NCI-H2227 (cell line): ENCODE measurements around the gene CHMP5.
"Not testable (repeated sequence)": the region's sequence is repeated elsewhere in the genome, so short reads cannot be mapped to it uniquely, and the experiment has no call there.

ENCODE experiments used
- DNase-seq: peaks from one replicate; lab custom pipeline; 2025; ENCODE audit not compliant: unreplicated experiment; lab: John Stamatoyannopoulos, UW

Gene CHMP5

DNA sequence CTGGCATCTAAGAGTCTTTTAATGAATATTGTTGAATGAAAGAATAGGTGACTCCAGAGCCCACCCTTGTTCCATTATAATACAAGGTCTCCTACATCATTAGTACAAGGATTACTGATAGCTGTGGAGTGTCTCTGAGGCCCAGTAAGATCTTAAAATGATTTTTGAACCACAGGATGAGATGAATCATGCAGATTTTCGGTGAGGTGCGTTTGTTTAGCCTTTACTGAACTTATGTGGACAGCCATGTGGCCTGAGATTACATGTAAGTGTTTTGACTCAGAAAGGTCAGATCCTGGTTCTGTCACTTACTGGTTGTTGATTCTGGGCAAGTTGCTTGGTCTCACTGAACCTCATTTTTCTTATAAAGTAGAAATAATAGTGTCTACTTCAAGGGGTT is 47.1 kb downstream of the CHMP5 start:
- DNase-seq: no peak

DNA sequence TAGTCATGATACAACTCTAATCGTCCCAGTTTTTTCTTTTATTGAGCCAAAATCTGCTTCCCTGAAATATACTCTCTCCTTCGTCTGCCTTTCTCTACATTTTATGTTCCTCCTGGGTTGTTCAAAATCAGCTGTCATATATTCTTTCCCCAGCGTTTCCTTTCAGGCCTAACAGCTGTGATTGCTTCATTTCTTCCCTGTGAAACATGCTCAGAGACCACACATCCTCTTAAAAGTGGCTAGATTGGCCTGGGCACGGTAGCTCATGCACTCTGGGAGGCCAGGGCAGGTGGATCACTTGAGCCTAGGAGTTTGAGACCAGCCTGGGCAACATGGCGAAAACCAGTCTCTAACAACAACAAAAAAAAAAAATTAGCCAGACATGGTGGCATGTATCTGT is 50.5 kb downstream of the CHMP5 start:
- no peak for DNase-seq

DNA sequence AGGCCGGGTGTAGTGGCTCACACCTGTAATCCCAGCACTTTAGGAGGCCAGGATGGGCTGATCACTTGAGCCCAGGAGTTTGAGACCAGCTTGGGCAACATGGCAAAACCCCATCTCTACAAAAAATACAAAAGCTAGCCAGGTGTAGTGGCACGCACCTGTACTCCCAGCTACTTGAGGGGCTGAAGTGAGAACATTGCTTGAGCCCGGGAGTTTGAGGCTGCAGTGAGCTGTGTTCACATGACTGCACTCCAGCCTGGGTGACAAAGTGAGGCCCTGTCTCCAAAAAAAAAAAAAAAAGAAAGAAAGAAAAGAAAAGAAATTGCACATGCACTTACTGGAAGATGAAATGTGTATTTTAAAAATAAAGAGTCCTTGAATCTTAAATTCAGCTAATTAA is 52.3 kb downstream of the CHMP5 start:
- not testable (repeated sequence) for DNase-seq

DNA sequence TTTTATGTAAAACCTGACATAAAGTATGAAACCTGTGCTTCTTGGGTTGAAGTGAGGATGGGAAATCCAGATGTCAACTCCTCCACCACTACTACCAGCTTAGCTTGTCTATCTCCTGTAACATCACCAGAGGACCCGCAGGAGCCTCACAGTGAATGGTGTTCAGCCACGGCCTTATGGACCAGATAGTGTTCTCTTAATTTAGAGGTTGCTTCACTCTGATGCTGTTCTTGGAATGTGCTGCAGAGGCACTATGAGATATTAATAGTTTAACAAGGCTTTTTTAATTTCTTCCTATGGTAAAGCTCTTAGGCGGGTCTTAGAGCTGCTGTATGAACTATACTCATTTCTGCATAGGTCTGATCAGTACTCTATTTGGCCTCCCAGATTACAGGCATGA is 53.4 kb downstream of the CHMP5 start:
- DNase-seq: no peak

DNA sequence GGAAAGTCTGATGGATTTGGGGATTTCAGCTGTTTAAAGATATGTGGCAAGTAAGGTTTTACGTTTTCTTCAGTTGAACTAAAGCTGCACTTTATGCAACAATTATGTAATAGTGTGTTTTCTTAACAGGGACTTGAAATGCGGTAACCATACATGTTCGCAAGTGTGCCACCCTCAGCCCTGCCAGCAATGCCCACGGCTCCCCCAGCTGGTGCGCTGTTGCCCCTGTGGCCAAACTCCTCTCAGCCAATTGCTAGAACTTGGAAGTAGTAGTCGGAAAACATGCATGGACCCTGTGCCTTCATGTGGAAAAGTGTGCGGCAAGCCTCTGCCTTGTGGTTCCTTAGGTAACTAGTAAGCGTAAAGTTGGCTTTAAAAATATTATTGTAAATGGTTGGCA is 53.9 kb downstream of the CHMP5 start:
- no peak for DNase-seq

DNA sequence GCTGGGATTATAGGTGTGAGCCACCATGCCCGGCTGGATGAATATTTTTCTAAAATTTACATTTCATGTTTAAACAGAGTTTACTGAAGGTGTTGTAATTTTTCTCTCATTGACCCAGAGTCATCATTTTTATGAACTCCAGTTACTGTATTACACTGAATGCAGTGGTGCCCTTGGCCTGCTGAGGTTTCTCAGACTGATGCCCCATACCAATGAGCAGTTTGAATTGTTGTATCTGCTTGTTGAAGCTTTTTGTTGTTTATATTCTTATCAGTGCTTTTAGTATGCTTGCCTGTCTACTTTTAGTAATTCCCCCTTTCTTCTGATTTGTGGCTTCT is 55.4 kb downstream of the CHMP5 start:
- no peak for DNase-seq

DNA sequence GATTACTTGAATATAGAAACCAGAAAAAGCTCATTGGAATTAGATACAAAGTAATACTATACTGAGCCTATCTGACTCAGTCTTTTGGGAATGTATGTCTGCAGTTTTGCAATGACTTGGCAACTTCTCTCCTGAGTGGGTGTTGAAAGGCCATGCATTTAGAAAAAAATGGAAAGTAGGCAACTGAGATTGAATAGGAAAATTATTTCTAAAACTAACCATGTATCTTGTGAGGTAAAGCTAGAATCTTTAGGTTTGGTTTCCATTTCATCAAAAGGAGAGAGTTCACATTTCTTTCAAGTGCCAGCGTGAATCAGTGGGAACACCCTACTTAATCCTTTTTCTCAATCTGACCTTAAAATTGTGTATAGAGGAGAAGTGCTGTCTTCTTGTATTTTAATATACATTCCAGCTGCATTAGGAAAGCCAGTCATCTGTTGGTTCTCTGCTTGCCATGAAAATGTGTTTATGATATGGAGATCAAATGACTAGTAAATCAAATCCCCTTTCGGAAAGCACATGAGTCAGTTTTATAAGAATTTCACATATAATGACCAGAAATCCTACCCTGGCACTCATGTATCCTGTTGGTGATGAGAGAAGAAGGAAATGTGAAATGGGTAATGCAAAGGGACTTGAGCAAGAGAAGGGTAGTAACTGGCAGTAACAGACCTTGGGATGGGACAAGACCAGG is 55.9 kb downstream of the CHMP5 start:
- DNase-seq: no peak

DNA sequence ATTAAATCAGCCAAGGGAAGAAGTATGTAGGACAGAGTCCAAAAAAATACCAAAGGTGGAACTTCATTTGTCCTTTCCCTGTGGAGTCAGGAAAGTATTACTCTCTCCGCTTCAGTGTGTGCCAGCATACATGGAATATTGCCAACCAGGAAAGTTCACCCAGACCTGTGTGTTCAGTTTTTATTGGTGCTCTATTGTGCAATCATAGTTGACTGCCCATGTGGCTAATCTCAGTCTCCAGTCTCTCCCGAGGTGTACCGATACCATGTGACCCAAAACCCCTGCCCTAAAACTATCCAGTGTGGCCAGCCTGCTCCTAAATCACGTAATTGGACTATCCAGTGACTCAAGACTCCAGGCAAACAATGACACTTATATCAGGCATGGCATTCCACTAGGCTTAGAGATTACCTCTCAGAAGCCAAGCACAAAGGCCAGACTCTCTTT is 64.3 kb downstream of the CHMP5 start:
- DNase-seq: no peak

DNA sequence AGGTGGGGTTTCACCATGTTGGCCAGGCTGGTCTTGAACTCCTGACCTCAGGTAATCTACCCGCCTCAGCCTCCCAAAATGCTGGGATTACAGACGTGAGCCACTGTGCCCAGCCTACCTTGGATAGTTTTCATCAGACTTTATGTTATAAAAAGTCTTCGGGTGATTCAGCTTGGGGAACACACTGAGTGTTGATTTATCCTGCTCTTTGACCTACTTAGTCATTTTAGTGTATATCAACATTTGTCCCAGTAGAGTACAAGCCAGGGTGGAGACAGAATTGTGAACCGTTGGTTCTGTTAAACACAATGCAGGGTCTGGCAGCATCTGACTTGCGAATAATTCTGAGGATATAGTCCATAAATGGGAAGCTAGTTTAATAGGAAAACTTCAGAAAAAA is 65.1 kb downstream of the CHMP5 start:
- no peak for DNase-seq

DNA sequence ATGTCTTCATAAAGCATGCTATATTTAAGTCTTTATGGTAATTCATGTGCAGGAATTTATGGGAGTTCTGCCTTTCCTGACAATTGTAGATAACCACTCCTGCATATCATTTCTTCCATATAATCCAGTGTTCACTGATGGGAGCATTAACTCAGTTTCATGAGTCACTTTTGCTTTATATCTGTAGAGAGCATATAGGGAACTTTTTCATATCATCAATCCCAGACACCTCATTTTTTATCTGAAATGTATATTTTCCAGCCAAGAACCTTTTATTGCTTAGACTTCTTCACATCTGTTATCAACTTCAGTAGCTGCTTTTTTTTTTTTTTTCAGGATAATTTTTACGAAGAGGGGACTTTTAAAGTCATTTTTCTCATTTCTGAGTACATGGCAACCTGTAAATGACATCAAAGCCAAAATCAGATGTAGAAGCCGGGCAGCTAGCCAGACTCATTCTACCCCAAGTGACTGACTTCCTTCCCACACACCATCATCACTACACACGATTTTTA is 66.6 kb downstream of the CHMP5 start:
- no peak for DNase-seq
